KBM-7 (cell line): ENCODE data around the gene SLC22A23.

Experiments used
- DNase-seq: peaks from one replicate; pipeline ENCODE4 v3.0.0-alpha.2; 2015
- in situ Hi-C: fragments of 300-500 bp; cut with MboI; formaldehyde crosslinking; loops from 2 replicates; pipeline ENCODE4 v1.14.3; 2020; ENCODE audit warnings: low sequenced_read_pairs, low pct_unique_long_range_greater_than_20kb, mixed read lengths

SLC22A23 gene

DNA sequence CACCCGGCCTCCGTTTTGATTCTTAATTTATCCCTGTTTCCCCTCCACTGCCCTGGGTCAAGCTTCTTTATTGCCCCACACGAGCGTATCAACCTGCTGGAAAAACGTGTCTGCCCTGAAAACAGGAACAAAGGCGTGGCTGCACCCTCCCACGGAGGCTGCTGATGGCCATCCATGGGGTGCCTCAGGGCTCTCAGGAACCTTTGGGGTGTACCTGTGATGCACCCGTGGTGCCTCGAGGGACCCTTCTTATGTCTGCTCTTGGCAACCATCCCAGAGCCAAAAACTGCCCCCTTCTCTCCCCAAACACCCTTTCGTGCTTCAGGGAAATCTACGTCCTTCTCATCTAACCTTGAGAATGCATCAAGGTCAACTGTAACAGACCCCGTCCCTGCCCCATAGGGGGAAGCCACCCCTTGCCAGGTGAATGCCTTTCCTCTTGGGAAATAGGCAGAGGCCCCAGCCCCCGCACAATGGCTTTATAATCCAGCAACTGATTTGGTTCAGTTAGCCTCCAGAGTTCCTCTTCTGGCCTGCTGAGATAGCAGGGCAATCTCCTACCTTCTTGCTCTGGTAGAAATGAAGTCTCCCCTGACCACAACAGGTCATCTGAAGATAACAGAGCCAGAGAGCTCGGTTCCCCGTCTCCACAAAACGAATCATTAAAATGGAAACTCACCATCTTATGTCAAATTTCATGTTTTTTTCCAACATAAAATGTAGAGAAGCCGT, 168.7 kb downstream of the SLC22A23 start:
- in situ Hi-C loops, result loop anchor here (10.0 to 25.0 kb wide), 2 partner anchors 447 to 699 kb away; no protein-coding TSS in a partner anchor
- DNase-seq, result no peak

DNA sequence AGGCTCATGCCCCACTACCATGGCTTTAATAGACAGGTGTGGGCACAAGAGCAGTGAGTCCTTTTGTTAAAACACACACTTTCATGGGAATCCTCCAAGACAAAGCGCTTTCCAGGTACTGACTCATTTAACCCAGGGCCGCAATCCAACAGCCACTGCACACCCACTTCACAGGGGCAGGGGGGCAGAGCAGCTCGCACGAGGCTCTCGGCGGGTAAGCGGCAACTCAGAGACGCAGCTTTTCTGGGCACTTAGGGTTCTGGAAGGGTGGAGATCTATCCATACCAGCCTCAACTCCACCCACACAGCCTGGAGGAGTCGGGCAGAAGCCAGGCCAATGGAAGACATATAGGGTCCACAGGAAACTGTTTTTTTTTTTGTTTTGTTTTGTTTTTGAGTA, 169.5 kb downstream of the SLC22A23 start:
- no peak for DNase-seq
- in situ Hi-C loops, result loop anchor here (10.0 to 25.0 kb wide), 2 partner anchors 447 to 700 kb away; no protein-coding TSS in a partner anchor

DNA sequence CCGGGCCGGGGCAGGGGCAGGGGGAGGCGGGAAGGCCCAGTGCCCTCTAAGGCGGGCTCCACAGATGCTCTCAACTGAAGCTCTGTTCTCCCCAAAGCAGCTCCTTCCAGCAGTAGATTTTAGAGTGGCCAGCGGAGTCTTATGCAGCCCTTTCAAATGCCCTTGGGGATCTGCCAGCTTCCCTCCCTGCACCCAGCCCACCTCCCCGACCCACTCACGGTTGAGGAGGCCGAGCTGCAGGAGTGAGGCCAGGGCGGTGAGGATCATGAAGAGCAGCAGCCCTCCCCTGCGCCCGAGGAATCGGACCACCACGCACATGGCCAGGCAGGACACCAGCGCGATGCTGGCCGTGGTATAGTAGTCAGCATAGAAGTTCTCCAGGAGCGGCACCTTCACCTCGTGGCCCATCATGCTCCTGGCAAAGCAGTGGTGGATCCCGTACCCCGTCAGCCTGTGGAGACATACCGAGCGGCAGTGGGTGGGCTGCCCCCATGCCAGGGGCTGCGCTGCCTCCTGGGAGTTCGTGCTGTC, 170.1 kb downstream of the SLC22A23 start:
- no peak for DNase-seq
- in situ Hi-C loops, result loop anchor here (10.0 to 25.0 kb wide), 2 partner anchors 448 to 701 kb away; no protein-coding TSS in a partner anchor

- in situ Hi-C loops, result loop anchor here (10.0 to 25.0 kb wide), 2 partner anchors 449 to 702 kb away; no protein-coding TSS in a partner anchor
These were observed 171.1 kb downstream of the SLC22A23 start for GRCh38 chr6:3285732-3286131.

DNA sequence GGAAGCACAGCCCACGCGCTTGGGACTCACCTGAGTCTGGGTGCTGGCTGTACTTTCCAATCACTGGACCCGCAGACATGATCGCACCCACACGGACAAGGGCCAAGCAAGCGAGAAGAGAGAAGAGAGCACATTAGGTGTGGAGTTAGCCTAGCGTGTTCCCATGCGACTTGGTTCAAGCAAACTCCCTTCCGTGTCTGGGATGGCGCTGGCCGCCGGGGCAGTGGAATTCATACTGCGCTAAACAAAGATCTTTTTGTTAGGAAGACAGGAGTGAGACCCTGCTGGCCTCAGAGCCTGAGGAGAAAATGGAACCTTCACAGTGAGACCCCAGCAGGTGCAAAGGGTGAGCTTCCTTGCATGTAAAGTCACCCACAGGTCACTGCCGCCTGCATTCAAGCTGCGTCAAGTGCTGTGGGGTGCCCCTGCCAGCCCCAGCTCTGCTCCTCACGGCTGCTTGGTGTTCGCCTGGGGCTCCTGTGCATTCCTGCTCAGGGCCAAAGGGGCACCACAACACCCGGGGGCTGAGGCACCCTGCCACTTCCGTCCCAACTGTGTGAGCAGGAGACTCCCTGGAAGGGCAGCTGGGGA, 171.7 kb downstream of the SLC22A23 start:
- DNase-seq, result no peak
- in situ Hi-C loops, result loop anchor here (10.0 to 25.0 kb wide), 2 partner anchors 450 to 702 kb away; no protein-coding TSS in a partner anchor

More at GRCh38 chr6:3285732-3286131, 171.1 kb downstream of the SLC22A23 start:
- DNase-seq, result no peak

GRCh38 chr6:3284436-3284876, 172.4 kb downstream of the SLC22A23 start:
- in situ Hi-C loops, result loop anchor here (10.0 to 25.0 kb wide), 2 partner anchors 450 to 703 kb away; no protein-coding TSS in a partner anchor

GRCh38 chr6:3283641-3284435, 173.0 kb downstream of the SLC22A23 start:
- in situ Hi-C loops, result loop anchor here (10.0 to 25.0 kb wide), 2 partner anchors 451 to 703 kb away; no protein-coding TSS in a partner anchor
- DNase-seq, result no peak

More at GRCh38 chr6:3284436-3284876, 172.4 kb downstream of the SLC22A23 start:
- no peak for DNase-seq

GRCh38 chr6:3283241-3283640, 173.6 kb downstream of the SLC22A23 start:
- in situ Hi-C loops, result loop anchor here (10.0 to 25.0 kb wide), 2 partner anchors 452 to 704 kb away; no protein-coding TSS in a partner anchor
- no peak for DNase-seq

- in situ Hi-C loops, result loop anchor here (10.0 to 25.0 kb wide), 2 partner anchors 452 to 705 kb away; no protein-coding TSS in a partner anchor
- DNase-seq, result no peak
These were observed 174.2 kb downstream of the SLC22A23 start for GRCh38 chr6:3282476-3283236.

DNA sequence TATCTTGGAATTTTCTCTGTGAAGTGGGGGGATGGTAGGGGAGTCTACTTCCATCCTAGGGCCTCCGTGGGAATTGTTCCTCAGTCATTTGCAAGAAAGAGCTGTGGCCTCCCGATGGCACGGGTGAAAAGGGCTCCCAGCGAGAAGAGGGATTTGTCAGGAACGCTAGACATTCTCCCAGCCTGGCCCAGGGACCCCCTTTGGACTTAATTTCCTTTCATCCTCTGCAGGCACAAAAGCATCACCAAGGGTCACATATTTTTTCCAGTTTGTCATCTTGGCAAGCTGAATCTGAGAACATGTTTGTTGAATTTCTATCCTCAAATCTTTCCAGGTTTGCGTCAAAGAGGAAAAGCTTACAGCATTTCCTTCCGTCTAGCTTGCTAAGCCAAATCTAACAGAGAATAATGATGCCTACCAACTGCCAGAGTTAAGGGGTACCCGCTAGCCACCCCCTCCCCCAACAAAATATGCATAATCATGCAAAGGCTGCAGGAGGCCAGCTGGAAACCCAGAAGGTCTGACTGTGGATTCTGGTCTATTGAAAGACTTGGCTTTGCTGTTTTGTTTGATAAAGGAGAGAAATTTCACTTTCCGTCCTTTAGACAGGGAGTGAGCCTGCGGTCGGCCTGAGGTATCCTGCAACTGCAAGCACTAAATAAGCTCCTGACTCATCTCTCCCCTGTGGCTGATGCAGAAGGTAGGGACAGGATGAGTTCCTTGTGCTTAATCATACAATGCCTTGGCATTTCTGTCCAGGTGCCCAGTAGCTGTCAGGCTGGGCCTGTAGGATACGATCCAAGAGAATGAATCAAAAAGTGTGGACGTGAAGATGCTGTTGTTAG, 175.0 kb downstream of the SLC22A23 start:
- no peak for DNase-seq
- in situ Hi-C loops, result loop anchor here (10.0 to 25.0 kb wide), 2 partner anchors 453 to 705 kb away; no protein-coding TSS in a partner anchor

GRCh38 chr6:3280866-3281465, 175.9 kb downstream of the SLC22A23 start:
- in situ Hi-C loops, result loop anchor here (10.0 to 25.0 kb wide), 2 partner anchors 454 to 706 kb away; no protein-coding TSS in a partner anchor
- DNase-seq, result no peak

DNA sequence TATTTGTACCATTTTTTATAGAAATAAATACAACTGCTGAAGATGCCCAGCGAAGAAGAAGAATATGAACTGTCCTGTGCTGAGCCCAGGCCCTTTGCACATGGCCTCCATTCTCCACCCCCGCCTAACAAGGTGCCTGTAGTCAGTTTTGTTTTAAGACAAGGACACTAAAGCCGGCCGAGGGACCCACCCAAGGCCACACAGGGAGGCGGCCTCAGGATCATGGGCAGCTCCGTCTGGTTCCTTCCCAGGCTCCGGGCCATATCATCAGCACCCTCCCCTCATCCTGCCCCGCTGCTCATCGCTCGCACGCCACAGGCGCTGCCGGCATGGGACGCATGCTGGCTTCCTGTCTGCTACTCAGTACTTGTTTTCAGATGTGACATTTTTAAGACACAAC, 176.8 kb downstream of the SLC22A23 start:
- no peak for DNase-seq
- in situ Hi-C loops, result loop anchor here (10.0 to 25.0 kb wide), 2 partner anchors 455 to 707 kb away; no protein-coding TSS in a partner anchor

DNA sequence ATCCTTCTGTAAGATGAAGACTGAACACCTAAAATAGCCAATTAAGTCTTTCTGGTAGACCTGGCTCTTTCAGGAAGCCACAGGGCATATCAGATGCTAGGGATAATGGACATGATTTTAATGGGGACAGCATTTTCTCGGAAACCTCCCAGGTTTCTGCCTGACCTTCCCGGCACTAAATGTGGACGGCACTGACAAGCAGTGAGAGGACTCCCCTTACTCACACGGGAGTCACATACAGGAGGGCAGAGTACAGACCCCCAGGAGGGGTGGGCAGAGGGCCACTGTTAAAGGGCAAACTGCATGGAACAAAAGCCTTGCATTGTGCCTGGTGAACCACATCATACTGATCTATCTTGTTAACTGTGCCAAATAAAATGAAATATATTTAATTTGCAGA, 178.2 kb downstream of the SLC22A23 start:
- in situ Hi-C loops, result loop anchor here (25.0 kb wide), 1 partner anchor 709 kb away; no protein-coding TSS in a partner anchor
- no peak for DNase-seq

- no peak for DNase-seq
- in situ Hi-C loops, result loop anchor here (25.0 kb wide), 1 partner anchor 709 kb away; no protein-coding TSS in a partner anchor
These were observed 178.9 kb downstream of the SLC22A23 start for GRCh38 chr6:3277851-3278416.

GRCh38 chr6:3277251-3277650, 179.6 kb downstream of the SLC22A23 start:
- in situ Hi-C loops, result loop anchor here (25.0 kb wide), 1 partner anchor 710 kb away; no protein-coding TSS in a partner anchor
- DNase-seq, result no peak
